Cardiac ventricle fibroblast (primary cell): ENCODE results near the gene ROBO1. TPM values are rescaled to one million over a fixed set of nuclear protein-coding genes. Genes with fewer than 3 reads are reported as not detected.

Source experiments
- total RNA-seq: library from RNA; depleted of rRNA; stranded (reverse); fragments of >200 nt; gene quantifications from 2 replicates; pipeline ENCODE4 v1.2.3, GENCODE V29; 2015

ROBO1 gene
- 38.6 and 42.6 TPM in 2 replicates for total RNA-seq

DNA sequence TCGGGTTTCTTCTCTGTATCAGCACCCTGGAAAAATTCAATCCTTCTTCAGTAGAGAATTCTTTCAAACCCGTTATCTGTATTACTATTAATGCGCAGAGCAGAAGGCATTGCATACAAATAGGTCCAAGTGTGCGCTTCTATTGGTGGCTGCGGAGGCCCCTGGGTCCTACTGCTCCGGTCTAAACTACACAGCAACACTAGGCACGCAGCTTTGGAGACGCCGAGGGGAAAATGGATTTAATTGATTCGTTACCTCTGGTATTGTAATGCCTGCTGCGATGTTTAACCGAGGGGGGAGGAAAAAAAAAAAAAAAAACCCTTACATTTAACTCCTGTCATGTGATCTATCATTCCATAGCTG, at the start of gene ROBO1:
Gene ROBO1, minus strand, starts transcription at position 94 of the 363 bp plus-strand sequence.

